IMR-90 (cell line): ENCODE results near the gene PCSK1N. TPM values are rescaled to one million over a fixed set of nuclear protein-coding genes. Genes with fewer than 3 reads are reported as not detected.

Experiments
- ATAC-seq: fragments of 200-7000 bp; cut with Tn5 transposase; 2 replicates; pipeline ENCODE4 v1.9.1; 2020; ENCODE audit warnings: low read depth, mild to moderate bottlenecking, moderate library complexity
- BruUV-seq: library from RNA; stranded (reverse); fragments of 400-500 nt; replicated peaks from 2 replicates; lab custom pipeline; 2021; lab: Mats Ljungman, UMichigan
- CTCF ChIA-PET: fragments of 300-600 bp; formaldehyde crosslinking; extraction: SDS; loops from one replicate; lab custom pipeline; 2021; ENCODE audit warnings: antibody characterized with exemption; lab: Yijun Ruan, JAX
- POLR2A ChIA-PET: fragments of 300-600 bp; sonication (Branson Sonifier 250); formaldehyde crosslinking; loops from one replicate; lab custom pipeline; 2022; ENCODE audit warnings: antibody characterized with exemption; ENCODE audit not compliant: unreplicated experiment; lab: Charles Lee
- DNase-seq: peaks from one replicate; pipeline ENCODE4 v3.0.0; 2013
- H2AFZ ChIP-seq: replicated peaks from 2 replicates; pipeline ENCODE3; 2013; ENCODE audit warnings: low read length, mild to moderate bottlenecking; ENCODE audit not compliant: poor library complexity
- H2AK5ac ChIP-seq: 2 replicates; pipeline ENCODE4 v1.6.1; 2013; ENCODE audit warnings: low read depth, low read length, inconsistent platforms
- H2AK9ac ChIP-seq: replicated peaks from 2 replicates; pipeline ENCODE3; 2013; ENCODE audit warnings: mild to moderate bottlenecking, low read depth, low read length, moderate library complexity; ENCODE audit not compliant: poor library complexity
- H2BK120ac ChIP-seq: 2 replicates; pipeline ENCODE4 v1.6.1; 2013; ENCODE audit warnings: low read depth, low read length, inconsistent platforms
- H2BK15ac ChIP-seq: 3 replicates; pipeline ENCODE4 v1.6.1; 2013; ENCODE audit warnings: low read depth, low read length, inconsistent platforms
- H2BK20ac ChIP-seq: 2 replicates; pipeline ENCODE4 v1.6.1; 2013; ENCODE audit warnings: low read depth, mild to moderate bottlenecking, inconsistent platforms, low read length, moderate library complexity
- H2BK5ac ChIP-seq: 2 replicates; pipeline ENCODE4 v1.6.1; 2013; ENCODE audit warnings: mild to moderate bottlenecking, low read depth, low read length, inconsistent platforms; ENCODE audit not compliant: poor library complexity, severe bottlenecking
- H3K14ac ChIP-seq: replicated peaks from 2 replicates; pipeline ENCODE4 v1.6.1; 2013; ENCODE audit warnings: low read depth, low read length, inconsistent platforms
- H3K18ac ChIP-seq: 2 replicates; pipeline ENCODE4 v1.6.1; 2013; ENCODE audit warnings: low read depth, low read length, control low read depth
- H3K23ac ChIP-seq: 2 replicates; pipeline ENCODE4 v1.6.1; 2013; ENCODE audit warnings: low read depth, low read length, inconsistent platforms
- H3K27ac ChIP-seq: 2 replicates; pipeline ENCODE4 v1.5.1; 2013; ENCODE audit warnings: mild to moderate bottlenecking, control low read depth, low read length; ENCODE audit not compliant: insufficient read depth
- H3K27me3 ChIP-seq: 2 replicates; pipeline ENCODE4 v1.6.1; 2013; ENCODE audit warnings: low read length; ENCODE audit not compliant: control insufficient read depth, insufficient read depth
- H3K36me3 ChIP-seq: 2 replicates; pipeline ENCODE4 v1.6.1; 2013; ENCODE audit warnings: low read length, mixed read lengths; ENCODE audit not compliant: control insufficient read depth, insufficient read depth
- H3K4ac ChIP-seq: 2 replicates; pipeline ENCODE4 v1.6.1; 2013; ENCODE audit warnings: low read depth, low read length, inconsistent platforms
- H3K4me1 ChIP-seq: 2 replicates; pipeline ENCODE4 v1.6.1; 2013; ENCODE audit warnings: low read length, mixed read lengths; ENCODE audit not compliant: control insufficient read depth, insufficient read depth
- H3K4me2 ChIP-seq: 2 replicates; pipeline ENCODE4 v1.6.1; 2013; ENCODE audit warnings: low read depth, mild to moderate bottlenecking, control low read depth, low read length, moderate library complexity
- H3K4me3 ChIP-seq: 2 replicates; pipeline ENCODE4 v1.5.1; 2013; ENCODE audit warnings: low read depth, mild to moderate bottlenecking, control low read depth, low read length, moderate library complexity; ENCODE audit not compliant: insufficient read depth
- H3K56ac ChIP-seq: 2 replicates; pipeline ENCODE4 v1.6.1; 2013; ENCODE audit warnings: low read length, inconsistent platforms; ENCODE audit not compliant: insufficient read depth; ENCODE audit errors: extremely low read depth
- H3K79me1 ChIP-seq, 2 experiments: 2 replicates each; pipeline ENCODE4 v1.6.1; 2013; ENCODE audit warnings: low read length in 2 of 2, inconsistent platforms in 1 of 2, low read depth in 1 of 2
- H3K9ac ChIP-seq: 2 replicates; pipeline ENCODE4 v1.6.1; 2013; ENCODE audit warnings: low read depth, low read length, control low read depth
- H3K9me1 ChIP-seq: 2 replicates; pipeline ENCODE4 v1.6.1; 2013; ENCODE audit warnings: low read length, inconsistent platforms; ENCODE audit not compliant: insufficient read depth
- H3K9me3 ChIP-seq: 2 replicates; pipeline ENCODE4 v1.6.1; 2013; ENCODE audit warnings: low read length; ENCODE audit not compliant: control insufficient read depth, insufficient read depth
- H4K20me1 ChIP-seq: 2 replicates; pipeline ENCODE4 v1.6.1; 2013; ENCODE audit warnings: low read length, inconsistent platforms; ENCODE audit not compliant: insufficient read depth
- H4K5ac ChIP-seq: 2 replicates; pipeline ENCODE4 v1.6.1; 2013; ENCODE audit warnings: mild to moderate bottlenecking, low read depth, low read length, control low read depth
- H4K8ac ChIP-seq, 2 experiments: 2 replicates each; pipeline ENCODE4 v1.6.1; 2013; ENCODE audit warnings: low read depth in 2 of 2, low read length in 2 of 2, control low read depth in 1 of 2, inconsistent platforms in 1 of 2
- H4K91ac ChIP-seq: 2 replicates; pipeline ENCODE4 v1.6.1; 2013; ENCODE audit warnings: low read depth, low read length, inconsistent platforms; ENCODE audit not compliant: insufficient read depth
- BHLHE40 ChIP-seq: fragments of 150-350 bp; IDR thresholded peaks from 2 replicates; pipeline ENCODE4 v1.6.1; 2016; ENCODE audit warnings: mild to moderate bottlenecking, low read depth, low read length
- FOS ChIP-seq: fragments of 150-350 bp; IDR thresholded peaks from 2 replicates; pipeline ENCODE4 v1.6.1; 2016; ENCODE audit warnings: low read depth, low read length
- MAFK ChIP-seq: IDR thresholded peaks from 2 replicates; pipeline ENCODE4 v1.6.1; 2012; ENCODE audit warnings: low read depth, low read length, improper control_type of control experiment
- MAZ ChIP-seq: IDR thresholded peaks from 2 replicates; pipeline ENCODE4 v1.6.1; 2012; ENCODE audit warnings: low read depth, mild to moderate bottlenecking, low read length, improper control_type of control experiment, moderate library complexity, borderline replicate concordance
- MXI1 ChIP-seq: IDR thresholded peaks from 2 replicates; pipeline ENCODE4 v1.6.1; 2012; ENCODE audit warnings: low read depth, mild to moderate bottlenecking, low read length, moderate library complexity, borderline replicate concordance
- NFE2L2 ChIP-seq: fragments of 150-350 bp; IDR thresholded peaks from 2 replicates; pipeline ENCODE4 v1.6.1; 2016; ENCODE audit warnings: low read depth, mild to moderate bottlenecking, low read length
- POLR2A ChIP-seq: IDR thresholded peaks from 2 replicates; pipeline ENCODE4 v1.6.1; 2012; ENCODE audit warnings: mild to moderate bottlenecking, low read depth, low read length
- RAD21 ChIP-seq: IDR thresholded peaks from 2 replicates; pipeline ENCODE4 v1.6.1; 2012; ENCODE audit warnings: low read length, improper control_type of control experiment
- RFX5 ChIP-seq: IDR thresholded peaks from 2 replicates; pipeline ENCODE4 v1.8.0; 2012; ENCODE audit warnings: low read depth, mild to moderate bottlenecking, low read length, moderate library complexity
- SMC3 ChIP-seq: fragments of 150-350 bp; IDR thresholded peaks from 2 replicates; pipeline ENCODE4 v1.6.1; 2016; ENCODE audit warnings: low read depth, mild to moderate bottlenecking, antibody characterized with exemption, low read length, moderate library complexity
- WGBS, 2 experiments: methylation state at CpG; one replicate each; pipeline versions ENCODE4 v1.1.5 to v1.1.7; 2013; ENCODE audit warnings: missing lambda C conversion rate in 2 of 2; ENCODE audit not compliant: insufficient read length in 1 of 2; ENCODE audit errors: extremely low coverage in 2 of 2; 5-methylcytosine and 5-hydroxymethylcytosine counted together
- dilution Hi-C: fragments of 300-500 bp; cut with HindIII; formaldehyde crosslinking; loops from one replicate; pipeline ENCODE4 v1.14.3; 2018; ENCODE audit warnings: low sequenced_read_pairs; ENCODE audit not compliant: unreplicated experiment
- in situ Hi-C: fragments of 300-500 bp; cut with MboI; formaldehyde crosslinking; loops from 3 replicates; pipeline ENCODE4 v1.14.3; 2019; ENCODE audit warnings: low sequenced_read_pairs, inconsistent platforms, mixed read lengths
- intact Hi-C: fragments of 100-400 bp; cut with micrococcal nuclease; formaldehyde crosslinking; loops from 2 replicates; pipeline ENCODE4 v1.10.0; 2022
- polyA plus RNA-seq, 3 experiments: library from polyadenylated mRNA; depleted of rRNA; stranded (reverse); fragments of >200 nt; gene quantifications; 2 replicates each; pipeline ENCODE4 v1.2.3, GENCODE V29; 2012; ENCODE audit warnings: low replicate concordance in 1 of 3
- total RNA-seq: library from RNA; depleted of rRNA; stranded (reverse); fragments of >200 nt; gene quantifications from 2 replicates; pipeline ENCODE4 v1.2.3, GENCODE V29; 2012
- TF ChIP-seq, protein P1 (sequence below): conservative IDR thresholded peaks from 2 replicates; pipeline ENCODE4 v1.5.1; 2012; ENCODE audit warnings: mild to moderate bottlenecking, low read depth, low read length, improper control_type of control experiment
- TF ChIP-seq, protein P2 (sequence below): fragments of 150-350 bp; IDR thresholded peaks from 2 replicates; pipeline ENCODE4 v1.6.1; 2016; ENCODE audit warnings: low read depth, mild to moderate bottlenecking, low read length, moderate library complexity, borderline replicate concordance

PCSK1N gene
- total and polyA plus RNA-seq, 2 of the 4 experiments (the other 2 are of a cell fraction) = 0.12 TPM; not detected in 1

DNA sequence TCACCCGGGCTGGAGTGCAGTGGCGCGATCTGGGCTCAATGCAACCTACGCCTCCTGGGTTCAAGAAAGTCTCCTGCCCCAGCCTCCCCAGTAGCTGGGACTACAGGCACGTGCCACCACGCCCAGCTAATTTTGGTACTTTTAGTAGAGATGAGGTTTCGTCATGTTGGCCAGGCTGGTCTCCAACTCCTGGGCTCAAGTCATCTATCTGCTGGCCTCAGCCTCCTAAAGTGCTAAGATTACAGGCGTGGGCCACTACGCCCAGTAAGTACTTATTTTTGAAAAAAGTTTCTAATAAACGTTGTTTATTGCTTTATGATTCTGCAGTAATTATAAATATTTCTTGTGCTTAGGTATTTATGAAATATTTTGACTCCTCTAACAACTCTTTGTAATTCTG, 4.3 kb upstream of the PCSK1N start:
- dilution Hi-C loops = no loop called here
- BruUV-seq = no TSS peak
- H3K36me3 ChIP-seq = no peaks in the 10 kb centered on the region
- no peak overlapping the region for H3K4me2 ChIP-seq
- H3K23ac ChIP-seq = no peak overlapping the region
- H3K14ac ChIP-seq = no peak overlapping the region
- WGBS, 2 experiments = no CpG with 5 or more reads among the region's 10 CpGs
- no peaks in the 10 kb centered on the region; the same call in 1 of the 2 replicates for H3K9me3 ChIP-seq
- intact Hi-C loops = no loop called here
- H3K4me1 ChIP-seq = no peaks in the 10 kb centered on the region
- H3K4me3 ChIP-seq = no peak overlapping the region
- no peak overlapping the region for H4K8ac ChIP-seq
- no peak overlapping the region for H4K5ac ChIP-seq
- H2BK20ac ChIP-seq = no peak overlapping the region
- no peak overlapping the region for H2BK120ac ChIP-seq
- H3K56ac ChIP-seq = no peak overlapping the region
- no peak overlapping the region for H2AK9ac ChIP-seq
- in situ Hi-C loops = no loop called here
- H2BK15ac ChIP-seq = no peak overlapping the region
- ATAC-seq = no peak
- ChIA-PET POLR2A (no interaction called here), CTCF (no interaction called here)
- H3K27ac ChIP-seq = no peak overlapping the region
- H3K9ac ChIP-seq = no peak overlapping the region
- no peak for DNase-seq
- TF ChIP-seq POLR2A (no peak), BHLHE40 (no peak), FOS (no peak), MAFK (no peak), MAZ (no peak), RFX5 (no peak), RAD21 (no peak), SMC3 (no peak), MXI1 (no peak), NFE2L2 (no peak)
- TF ChIP-seq, protein P1, sequence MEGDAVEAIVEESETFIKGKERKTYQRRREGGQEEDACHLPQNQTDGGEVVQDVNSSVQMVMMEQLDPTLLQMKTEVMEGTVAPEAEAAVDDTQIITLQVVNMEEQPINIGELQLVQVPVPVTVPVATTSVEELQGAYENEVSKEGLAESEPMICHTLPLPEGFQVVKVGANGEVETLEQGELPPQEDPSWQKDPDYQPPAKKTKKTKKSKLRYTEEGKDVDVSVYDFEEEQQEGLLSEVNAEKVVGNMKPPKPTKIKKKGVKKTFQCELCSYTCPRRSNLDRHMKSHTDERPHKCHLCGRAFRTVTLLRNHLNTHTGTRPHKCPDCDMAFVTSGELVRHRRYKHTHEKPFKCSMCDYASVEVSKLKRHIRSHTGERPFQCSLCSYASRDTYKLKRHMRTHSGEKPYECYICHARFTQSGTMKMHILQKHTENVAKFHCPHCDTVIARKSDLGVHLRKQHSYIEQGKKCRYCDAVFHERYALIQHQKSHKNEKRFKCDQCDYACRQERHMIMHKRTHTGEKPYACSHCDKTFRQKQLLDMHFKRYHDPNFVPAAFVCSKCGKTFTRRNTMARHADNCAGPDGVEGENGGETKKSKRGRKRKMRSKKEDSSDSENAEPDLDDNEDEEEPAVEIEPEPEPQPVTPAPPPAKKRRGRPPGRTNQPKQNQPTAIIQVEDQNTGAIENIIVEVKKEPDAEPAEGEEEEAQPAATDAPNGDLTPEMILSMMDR = no peak
- TF ChIP-seq, protein P2, sequence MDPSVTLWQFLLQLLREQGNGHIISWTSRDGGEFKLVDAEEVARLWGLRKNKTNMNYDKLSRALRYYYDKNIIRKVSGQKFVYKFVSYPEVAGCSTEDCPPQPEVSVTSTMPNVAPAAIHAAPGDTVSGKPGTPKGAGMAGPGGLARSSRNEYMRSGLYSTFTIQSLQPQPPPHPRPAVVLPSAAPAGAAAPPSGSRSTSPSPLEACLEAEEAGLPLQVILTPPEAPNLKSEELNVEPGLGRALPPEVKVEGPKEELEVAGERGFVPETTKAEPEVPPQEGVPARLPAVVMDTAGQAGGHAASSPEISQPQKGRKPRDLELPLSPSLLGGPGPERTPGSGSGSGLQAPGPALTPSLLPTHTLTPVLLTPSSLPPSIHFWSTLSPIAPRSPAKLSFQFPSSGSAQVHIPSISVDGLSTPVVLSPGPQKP = no peak
- no peak overlapping the region for H2AK5ac ChIP-seq
- H2BK5ac ChIP-seq = no peak overlapping the region
- H4K20me1 ChIP-seq = no peaks in the 10 kb centered on the region
- H2AFZ ChIP-seq = no peak overlapping the region
- H3K9me1 ChIP-seq = no peaks in the 10 kb centered on the region
- no peak overlapping the region for H4K91ac ChIP-seq
- no peak overlapping the region for H3K4ac ChIP-seq
- no peak overlapping the region for H3K18ac ChIP-seq
- H3K79me1 ChIP-seq = no peaks in the 10 kb centered on the region
- peaks cover 11% of the 10 kb centered on the region for H3K27me3 ChIP-seq
